Renal cortex interstitium (tissue), 11 donors: ENCODE data around the gene TMC3. TPM values are rescaled to one million over a fixed set of nuclear protein-coding genes. Genes with fewer than 3 reads are reported as not detected.

Source experiments
- DNase-seq, 11 donors: peaks; one replicate each; pipeline ENCODE4 v3.0.0-alpha.2; 2013; ENCODE audit warnings: low read depth in 9 of 11, low spot score in 4 of 11; ENCODE audit errors: extremely low read depth in 1 of 11
- polyA plus RNA-seq, 3 donors: library from polyadenylated mRNA; unstranded; fragments of 120-200 nt; gene quantifications; one replicate each; pipeline ENCODE4 v1.2.1, GENCODE V29; 2013; ENCODE audit not compliant: insufficient read length in 3 of 3

Gene TMC3
- polyA plus RNA-seq, 3 donors: 0.08 to 0.38 (median 0.11) TPM

GRCh38 chr15:81292523-81293001, 81.5 kb downstream of the TMC3 start:
- no peak for DNase-seq

- no peak for DNase-seq
These were observed 82.0 kb downstream of the TMC3 start for GRCh38 chr15:81291916-81292522.

GRCh38 chr15:81289910-81290309, 84.1 kb downstream of the TMC3 start:
- DNase-seq: no peak

- DNase-seq: no peak
These were observed 85.4 kb downstream of the TMC3 start for GRCh38 chr15:81288616-81289015.

- DNase-seq: no peak
These were observed 86.0 kb downstream of the TMC3 start for GRCh38 chr15:81288040-81288439.

- DNase-seq: no peak
These were observed 87.3 kb downstream of the TMC3 start for GRCh38 chr15:81286621-81287121.

- no peak for DNase-seq
These were observed 88.6 kb downstream of the TMC3 start for GRCh38 chr15:81285461-81285860.

GRCh38 chr15:81284256-81285031, 89.6 kb downstream of the TMC3 start:
- DNase-seq: no peak

GRCh38 chr15:81282911-81283310, 91.1 kb downstream of the TMC3 start:
- no peak for DNase-seq

GRCh38 chr15:81282606-81282895, 91.5 kb downstream of the TMC3 start:
- no peak for DNase-seq

- no peak for DNase-seq
These were observed 92.0 kb downstream of the TMC3 start for GRCh38 chr15:81281766-81282605.

GRCh38 chr15:81281456-81281735, 92.6 kb downstream of the TMC3 start:
- DNase-seq: no peak

Other genes with a start within 250 kb of the TMC3 start
- gene CFAP161, start 239.9 kb downstream of the TMC3 start, polyA plus RNA-seq: under 1 TPM; 0.30 to 0.59 (median 0.32) TPM
- gene IL16, start 177.3 kb downstream of the TMC3 start, polyA plus RNA-seq: 1 to 10 TPM; 5.2 to 5.5 (median 5.4) TPM
- 1 to 10 TPM; 3.3 to 5.7 (median 5.3) TPM for gene STARD5, start 50.1 kb downstream of the TMC3 start, polyA plus RNA-seq